Neuronal stem cell (in vitro differentiated cells): ENCODE data around the gene PTPRM.

Experiments used
- DNase-seq: peaks from one replicate; pipeline ENCODE4 v3.0.0-alpha.2; 2013; ENCODE audit warnings: low spot score
- H2AFZ ChIP-seq: one replicate; pipeline ENCODE4 v1.6.1; 2013; ENCODE audit warnings: mild to moderate bottlenecking, low read length, inconsistent platforms
- H2AK5ac ChIP-seq: 2 replicates; pipeline ENCODE4 v1.6.1; 2013; ENCODE audit warnings: low read depth, mild to moderate bottlenecking, inconsistent platforms, low read length, moderate library complexity, mixed read lengths
- H2BK120ac ChIP-seq: 2 replicates; pipeline ENCODE4 v1.6.1; 2013; ENCODE audit warnings: low read depth, mild to moderate bottlenecking, inconsistent platforms, low read length, moderate library complexity, mixed read lengths
- H2BK12ac ChIP-seq: one replicate; pipeline ENCODE4 v1.6.1; 2013; ENCODE audit warnings: low read length, inconsistent platforms
- H2BK15ac ChIP-seq: 2 replicates; pipeline ENCODE4 v1.6.1; 2013; ENCODE audit warnings: mild to moderate bottlenecking, low read length, inconsistent platforms, mixed read lengths
- H2BK5ac ChIP-seq: one replicate; pipeline ENCODE4 v1.6.1; 2013; ENCODE audit warnings: inconsistent platforms, mild to moderate bottlenecking, low read length, moderate library complexity
- H3K14ac ChIP-seq: one replicate; pipeline ENCODE4 v1.6.1; 2013; ENCODE audit warnings: low read length, inconsistent platforms
- H3K18ac ChIP-seq: 2 replicates; pipeline ENCODE4 v1.6.1; 2013; ENCODE audit warnings: low read length, inconsistent platforms
- H3K23ac ChIP-seq: 2 replicates; pipeline ENCODE4 v1.6.1; 2013; ENCODE audit warnings: low read depth, mild to moderate bottlenecking, mixed read lengths, low read length, inconsistent platforms; ENCODE audit not compliant: poor library complexity
- H3K27ac ChIP-seq: replicated peaks from 3 replicates; pipeline ENCODE4 v1.5.1; 2013; ENCODE audit warnings: low read length, inconsistent platforms
- H3K27me3 ChIP-seq, 3 experiments: 2 replicates each; pipeline ENCODE4 v1.6.1; 2013; ENCODE audit warnings: low read length in 3 of 3, mild to moderate bottlenecking in 2 of 3, inconsistent platforms in 1 of 3, low read depth in 1 of 3, mixed read lengths in 1 of 3, moderate library complexity in 1 of 3; ENCODE audit not compliant: control insufficient read depth in 3 of 3, insufficient read depth in 3 of 3
- H3K36me3 ChIP-seq, 2 donors: replicated peaks in 1 of 2; 2 replicates each; pipeline ENCODE4 v1.6.1; 2013; ENCODE audit warnings: low read length in 2 of 2; ENCODE audit not compliant: control insufficient read depth in 2 of 2, insufficient read depth in 2 of 2
- H3K4ac ChIP-seq: 2 replicates; pipeline ENCODE4 v1.6.1; 2013; ENCODE audit warnings: inconsistent platforms, mild to moderate bottlenecking, low read length, moderate library complexity
- H3K4me1 ChIP-seq, 2 donors: 1 replicate in 1 of 2; 2 replicates in 1 of 2; pipeline ENCODE4 v1.6.1; 2013; ENCODE audit warnings: low read length in 2 of 2, low read depth in 1 of 2; ENCODE audit not compliant: control insufficient read depth in 2 of 2, insufficient read depth in 1 of 2
- H3K4me2 ChIP-seq: one replicate; pipeline ENCODE4 v1.6.1; 2013; ENCODE audit warnings: mild to moderate bottlenecking, low read length, inconsistent platforms; ENCODE audit not compliant: insufficient read depth, poor library complexity, severe bottlenecking
- H3K4me3 ChIP-seq, 2 donors: 2 replicates each; pipeline ENCODE4 v1.5.1; 2013; ENCODE audit warnings: low read length in 2 of 2, mild to moderate bottlenecking in 2 of 2, inconsistent platforms in 1 of 2, moderate library complexity in 1 of 2
- H3K79me1 ChIP-seq: one replicate; pipeline ENCODE4 v1.6.1; 2013; ENCODE audit warnings: low read depth, mild to moderate bottlenecking, inconsistent platforms, low read length, moderate library complexity
- H3K9ac ChIP-seq: one replicate; pipeline ENCODE4 v1.6.1; 2013; ENCODE audit warnings: mild to moderate bottlenecking, low read depth, low read length, inconsistent platforms; ENCODE audit not compliant: poor library complexity
- H3K9me3 ChIP-seq, 2 donors: replicated peaks in 1 of 2; 2 replicates each; pipeline versions ENCODE3 to v1.6.1; 2013; ENCODE audit warnings: low read length in 2 of 2, mild to moderate bottlenecking in 2 of 2, inconsistent platforms in 1 of 2, low read depth in 1 of 2, mixed read lengths in 1 of 2, moderate library complexity in 1 of 2; ENCODE audit not compliant: control insufficient read depth in 2 of 2, insufficient read depth in 1 of 2
- H4K8ac ChIP-seq: one replicate; pipeline ENCODE4 v1.6.1; 2013; ENCODE audit warnings: low read depth, mild to moderate bottlenecking, inconsistent platforms, low read length, moderate library complexity
- H4K91ac ChIP-seq: one replicate; pipeline ENCODE4 v1.6.1; 2013; ENCODE audit warnings: low read length, low read depth, mild to moderate bottlenecking, inconsistent platforms; ENCODE audit not compliant: poor library complexity
- WGBS, 2 donors: extraction: QIAGEN DNeasy Blood & Tissue Kit; methylation state at CpG; one replicate each; pipeline ENCODE4 v1.1.7; 2013; ENCODE audit warnings: missing lambda C conversion rate in 2 of 2, mixed read lengths in 1 of 2; ENCODE audit not compliant: insufficient read length in 2 of 2, insufficient replicate concordance in 1 of 2; ENCODE audit errors: extremely low coverage in 2 of 2; 5-methylcytosine and 5-hydroxymethylcytosine counted together

PTPRM gene

GRCh38 chr18:7760967-7761948 lies 194.1 kb downstream of the PTPRM start:
- Histone ChIP-seq H3K9me3 (no peaks in the 10 kb centered on the region), H3K4ac (no peak overlapping the region), H3K9ac (no peak overlapping the region), H2BK5ac (no peak overlapping the region), H3K4me3 (no peak overlapping the region), H3K79me1 (no peaks in the 10 kb centered on the region), H2BK15ac (no peak overlapping the region), H2BK120ac (no peak overlapping the region), H2AFZ (no peak overlapping the region), H4K91ac (no peak overlapping the region), H3K18ac (no peak overlapping the region), H3K36me3 (no peaks in the 10 kb centered on the region), H3K23ac (no peak overlapping the region), H3K14ac (no peak overlapping the region), H2BK12ac (no peak overlapping the region), H4K8ac (no peak overlapping the region), H3K27me3 (no peaks in the 10 kb centered on the region), H3K4me2 (no peak overlapping the region), H2AK5ac (no peak overlapping the region), H3K27ac (no peak overlapping the region), H3K4me1 (peaks cover 0 to 4% of the 10 kb centered on the region in 2 donors)
- DNase-seq, result no peak
- WGBS, 2 donors, result no CpG with 5 or more reads among the region's 6 CpGs

- Histone ChIP-seq H4K8ac (no peak overlapping the region), H3K14ac (no peak overlapping the region), H2AFZ (no peak overlapping the region), H2BK12ac (no peak overlapping the region), H3K9ac (no peak overlapping the region), H3K4me2 (no peak overlapping the region), H2BK15ac (no peak overlapping the region), H3K79me1 (no peaks in the 10 kb centered on the region), H3K4me1 (peaks cover 2 to 4% of the 10 kb centered on the region in 2 donors), H3K4ac (no peak overlapping the region), H3K23ac (no peak overlapping the region), H3K27me3 (no peaks in the 10 kb centered on the region), H3K9me3 (no peaks in the 10 kb centered on the region), H3K27ac (no peak overlapping the region), H2AK5ac (no peak overlapping the region), H3K36me3 (no peaks in the 10 kb centered on the region), H2BK120ac (no peak overlapping the region), H3K18ac (no peak overlapping the region), H2BK5ac (no peak overlapping the region), H4K91ac (no peak overlapping the region), H3K4me3 (no peak overlapping the region)
- WGBS, 2 donors, result no CpG with 5 or more reads among the region's 2 CpGs
- no peak for DNase-seq
These were observed 197.3 kb downstream of the PTPRM start for GRCh38 chr18:7764405-7764804.

- no CpG with 5 or more reads among the region's 4 CpGs for WGBS, 2 donors
These were observed 199.2 kb downstream of the PTPRM start for GRCh38 chr18:7766346-7766745.

GRCh38 chr18:7766817-7767216 lies 199.7 kb downstream of the PTPRM start:
- Histone ChIP-seq H2BK15ac (no peak overlapping the region), H3K4me1 (peaks cover 2 to 7% of the 10 kb centered on the region in 2 donors), H3K79me1 (no peaks in the 10 kb centered on the region), H3K36me3 (no peaks in the 10 kb centered on the region), H4K8ac (no peak overlapping the region), H2BK120ac (no peak overlapping the region), H4K91ac (no peak overlapping the region), H3K14ac (no peak overlapping the region), H2AK5ac (no peak overlapping the region), H3K23ac (no peak overlapping the region), H3K9me3 (no peaks in the 10 kb centered on the region), H3K4ac (no peak overlapping the region), H2BK12ac (no peak overlapping the region), H3K27ac (no peak overlapping the region), H3K4me3 (no peak overlapping the region), H3K4me2 (no peak overlapping the region), H2BK5ac (no peak overlapping the region), H3K18ac (no peak overlapping the region), H2AFZ (no peak overlapping the region), H3K9ac (no peak overlapping the region), H3K27me3 (no peaks in the 10 kb centered on the region)
- DNase-seq, result no peak
- no CpG with 5 or more reads among the region's 1 CpG for WGBS, 2 donors

More at GRCh38 chr18:7766346-7766745, 199.2 kb downstream of the PTPRM start:
- DNase-seq, result no peak
- Histone ChIP-seq H3K4me1 (peaks cover 2 to 4% of the 10 kb centered on the region in 2 donors), H3K36me3 (no peaks in the 10 kb centered on the region), H2AK5ac (no peak overlapping the region), H4K8ac (no peak overlapping the region), H3K23ac (no peak overlapping the region), H2BK12ac (no peak overlapping the region), H3K27me3 (no peaks in the 10 kb centered on the region), H3K27ac (no peak overlapping the region), H3K4me3 (no peak overlapping the region), H3K79me1 (no peaks in the 10 kb centered on the region), H3K4ac (no peak overlapping the region), H3K4me2 (no peak overlapping the region), H2BK5ac (no peak overlapping the region), H4K91ac (no peak overlapping the region), H3K9me3 (no peaks in the 10 kb centered on the region), H2BK15ac (no peak overlapping the region), H3K9ac (no peak overlapping the region), H3K18ac (no peak overlapping the region), H2BK120ac (no peak overlapping the region), H2AFZ (no peak overlapping the region), H3K14ac (no peak overlapping the region)
